ENCODE results near the gene PROCA1. TPM values are rescaled to one million over a fixed set of nuclear protein-coding genes. Genes with fewer than 3 reads are reported as not detected.
"Not testable (repeated sequence)": the region's sequence is repeated elsewhere in the genome, so short reads cannot be mapped to it uniquely, and the experiment has no call there.

The PROCA1 gene
- total RNA-seq, 3 donors from 2014 or later = 1.3 to 2.0 (median 1.8) TPM

- intact Hi-C loops (cut with DNase I, micrococcal nuclease) = no loop called here
- DNase-seq (peak in 2 of 3 donors; percentile 31 to 58), ATAC-seq (no peak)
- H3K36me3 ChIP-seq (ENCODE audit: low read depth) = no peaks in the 10 kb centered on the region
- peaks cover under 1% of the 10 kb centered on the region for H3K4me1 ChIP-seq (ENCODE audit: low read depth)
- no peak for TF ChIP-seq CTCF (IDR thresholded peaks at IDR 0.05)
- H3K9me3 ChIP-seq = no peaks in the 10 kb centered on the region
- H3K4me3 ChIP-seq = no peak overlapping the region
Measured at GRCh38 chr17:28737316-28737715, 25.6 kb upstream of the PROCA1 start.

GRCh38 chr17:28735913-28736769 lies 24.5 kb upstream of the PROCA1 start:
- H3K36me3 ChIP-seq (ENCODE audit: low read depth); H3K9me3 ChIP-seq; H3K4me1 ChIP-seq (ENCODE audit: low read depth); H3K4me3 ChIP-seq; DNase-seq; ATAC-seq; intact Hi-C loops (cut with DNase I, micrococcal nuclease): not testable (repeated sequence)

GRCh38 chr17:28735242-28735722 lies 23.6 kb upstream of the PROCA1 start:
- intact Hi-C loops (cut with DNase I, micrococcal nuclease) = no loop called here
- H3K4me1 ChIP-seq (ENCODE audit: low read depth) = no peaks in the 10 kb centered on the region
- DNase-seq (peak in 2 of 3 donors; percentile 19 to 29), ATAC-seq (no peak)
- H3K4me3 ChIP-seq = no peak overlapping the region
- H3K36me3 ChIP-seq (ENCODE audit: low read depth) = no peaks in the 10 kb centered on the region
- TF ChIP-seq CTCF (IDR thresholded peaks at IDR 0.05) = no peak
- H3K9me3 ChIP-seq = no peaks in the 10 kb centered on the region

GRCh38 chr17:28734712-28735241 lies 23.1 kb upstream of the PROCA1 start:
- Histone ChIP-seq H3K4me1 (ENCODE audit: low read depth) (peaks cover 2% of the 10 kb centered on the region), H3K9me3 (no peaks in the 10 kb centered on the region), H3K4me3 (no peak overlapping the region), H3K36me3 (ENCODE audit: low read depth) (no peaks in the 10 kb centered on the region)
- DNase-seq (peak in 2 of 3 donors; percentile 6 to 41), ATAC-seq (no peak)
- intact Hi-C loops (cut with DNase I, micrococcal nuclease) = no loop called here
- TF ChIP-seq CTCF (IDR thresholded peaks at IDR 0.05) = no peak

GRCh38 chr17:28733346-28733745 lies 21.7 kb upstream of the PROCA1 start:
- Histone ChIP-seq H3K4me1 (ENCODE audit: low read depth) (peaks cover 10% of the 10 kb centered on the region), H3K9me3 (no peaks in the 10 kb centered on the region), H3K4me3 (no peak overlapping the region), H3K36me3 (ENCODE audit: low read depth) (peaks cover 4% of the 10 kb centered on the region)
- TF ChIP-seq CTCF (IDR thresholded peaks at IDR 0.05) = no peak
- intact Hi-C loops (cut with DNase I, micrococcal nuclease) = no loop called here
- DNase-seq = no peak
- no peak for ATAC-seq

- TF ChIP-seq CTCF (IDR thresholded peaks at IDR 0.05) = no peak
- no peaks in the 10 kb centered on the region for H3K9me3 ChIP-seq
- H3K36me3 ChIP-seq (ENCODE audit: low read depth) = peaks cover 4% of the 10 kb centered on the region
- H3K4me3 ChIP-seq = no peak overlapping the region
- peaks cover 20% of the 10 kb centered on the region for H3K4me1 ChIP-seq (ENCODE audit: low read depth)
- ATAC-seq (no peak), DNase-seq (peak in 1 of 3 donors; percentile 53)
- intact Hi-C loops (cut with DNase I, micrococcal nuclease) = no loop called here
Measured at GRCh38 chr17:28729950-28730330, 18.3 kb upstream of the PROCA1 start.

Data from mucosa of descending colon (tissue), 3 donors.